RWPE1 (cell line): ENCODE results near the gene VAC14.
A peak's percentile ranks its signal among the peaks of the same experiment; 100 is the strongest.

Experiments used
- CTCF ChIA-PET: fragments of 350-600 bp; sonication (Branson Sonifier 250); formaldehyde crosslinking; extraction: SDS; loops from one replicate; lab custom pipeline; 2021; lab: Yijun Ruan, JAX
- POLR2A ChIA-PET: fragments of 400-600 bp; formaldehyde crosslinking; extraction: SDS; loops from one replicate; lab custom pipeline; 2020; ENCODE audit warnings: antibody characterized with exemption; ENCODE audit not compliant: low non-redundant PET; lab: Yijun Ruan, JAX
- DNase-seq: peaks from one replicate; pipeline ENCODE4 v3.0.0; 2012; ENCODE audit warnings: low spot score
- H3K27ac ChIP-seq: fragments of 450-650 bp; 2 replicates; pipeline ENCODE4 v1.5.1; 2017
- TF ChIP-seq, protein P1 (sequence below): fragments of 450-650 bp; conservative IDR thresholded peaks from 2 replicates; pipeline ENCODE4 v1.5.1; 2017; ENCODE audit warnings: low read depth, mild to moderate bottlenecking

Gene VAC14

DNA sequence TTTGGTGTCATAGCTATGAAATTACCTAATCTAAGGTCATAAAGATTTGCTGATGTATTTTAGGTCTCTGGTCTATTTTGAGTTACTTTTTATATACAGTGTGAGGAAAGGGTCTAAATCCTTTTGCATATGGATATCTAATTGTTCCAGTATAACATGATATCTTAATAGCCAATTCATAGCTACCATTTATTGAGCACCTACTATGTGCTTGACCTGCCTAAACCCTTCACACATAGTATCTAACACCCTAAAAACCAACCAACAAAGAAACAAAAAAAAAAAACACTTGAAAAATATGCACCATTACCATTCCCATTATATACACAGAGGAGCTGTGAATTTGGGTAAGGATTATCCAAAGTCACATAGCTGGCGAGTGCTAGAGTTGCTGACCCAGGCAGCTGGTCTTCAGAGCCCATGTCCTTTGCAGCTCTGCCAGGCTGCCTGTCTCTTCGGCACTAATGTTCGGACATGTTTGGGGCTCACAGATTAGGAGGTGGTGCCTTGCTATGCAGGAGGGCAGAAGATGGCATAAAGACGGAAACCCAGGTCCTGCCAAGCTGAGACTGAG is 66.3 kb downstream of the VAC14 start:
- CTCF ChIA-PET: interaction anchor here (1.1 kb wide), 1 partner anchor 59 kb away, joined by 4 read pairs; no protein-coding TSS in a partner anchor
- DNase-seq: no peak
- POLR2A ChIA-PET: no interaction called here
- TF ChIP-seq, protein P1, sequence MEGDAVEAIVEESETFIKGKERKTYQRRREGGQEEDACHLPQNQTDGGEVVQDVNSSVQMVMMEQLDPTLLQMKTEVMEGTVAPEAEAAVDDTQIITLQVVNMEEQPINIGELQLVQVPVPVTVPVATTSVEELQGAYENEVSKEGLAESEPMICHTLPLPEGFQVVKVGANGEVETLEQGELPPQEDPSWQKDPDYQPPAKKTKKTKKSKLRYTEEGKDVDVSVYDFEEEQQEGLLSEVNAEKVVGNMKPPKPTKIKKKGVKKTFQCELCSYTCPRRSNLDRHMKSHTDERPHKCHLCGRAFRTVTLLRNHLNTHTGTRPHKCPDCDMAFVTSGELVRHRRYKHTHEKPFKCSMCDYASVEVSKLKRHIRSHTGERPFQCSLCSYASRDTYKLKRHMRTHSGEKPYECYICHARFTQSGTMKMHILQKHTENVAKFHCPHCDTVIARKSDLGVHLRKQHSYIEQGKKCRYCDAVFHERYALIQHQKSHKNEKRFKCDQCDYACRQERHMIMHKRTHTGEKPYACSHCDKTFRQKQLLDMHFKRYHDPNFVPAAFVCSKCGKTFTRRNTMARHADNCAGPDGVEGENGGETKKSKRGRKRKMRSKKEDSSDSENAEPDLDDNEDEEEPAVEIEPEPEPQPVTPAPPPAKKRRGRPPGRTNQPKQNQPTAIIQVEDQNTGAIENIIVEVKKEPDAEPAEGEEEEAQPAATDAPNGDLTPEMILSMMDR: no peak
- peak overlapping the region; percentile 34; the same call in 1 of the 2 replicates for H3K27ac ChIP-seq

- CTCF ChIA-PET: no interaction called here
- POLR2A ChIA-PET: no interaction called here
- TF ChIP-seq, protein P1: no peak
- DNase-seq: no peak
- peak overlapping the region; percentile 40 for H3K27ac ChIP-seq
Measured at GRCh38 chr16:70730944-70731343, 70.0 kb downstream of the VAC14 start.

GRCh38 chr16:70730031-70730430 is 70.9 kb downstream of the VAC14 start:
- TF ChIP-seq, protein P1: no peak
- no peak for DNase-seq
- ChIA-PET CTCF (no interaction called here), POLR2A (no interaction called here)
- peak overlapping the region; percentile 16; the same call in 1 of the 2 replicates for H3K27ac ChIP-seq

GRCh38 chr16:70729292-70729691 is 71.7 kb downstream of the VAC14 start:
- CTCF ChIA-PET: no interaction called here
- no peak overlapping the region for H3K27ac ChIP-seq
- POLR2A ChIA-PET: no interaction called here
- no peak for DNase-seq
- TF ChIP-seq, protein P1: no peak

- no peak for DNase-seq
- TF ChIP-seq, protein P1: no peak
- CTCF ChIA-PET: interaction anchor here (1.4 kb wide), 1 partner anchor 9 kb away, joined by 3 read pairs; no protein-coding TSS in a partner anchor
- no peak overlapping the region for H3K27ac ChIP-seq
- POLR2A ChIA-PET: no interaction called here
Measured at GRCh38 chr16:70728150-70728549, 72.8 kb downstream of the VAC14 start.

- H3K27ac ChIP-seq: peak overlapping the region; percentile 22
- ChIA-PET CTCF (no interaction called here), POLR2A (no interaction called here)
- TF ChIP-seq, protein P1: no peak
- DNase-seq: no peak
Measured at GRCh38 chr16:70726892-70727361, 74.0 kb downstream of the VAC14 start.
